ENCODE measurements around the gene PCSK5.

DNA sequence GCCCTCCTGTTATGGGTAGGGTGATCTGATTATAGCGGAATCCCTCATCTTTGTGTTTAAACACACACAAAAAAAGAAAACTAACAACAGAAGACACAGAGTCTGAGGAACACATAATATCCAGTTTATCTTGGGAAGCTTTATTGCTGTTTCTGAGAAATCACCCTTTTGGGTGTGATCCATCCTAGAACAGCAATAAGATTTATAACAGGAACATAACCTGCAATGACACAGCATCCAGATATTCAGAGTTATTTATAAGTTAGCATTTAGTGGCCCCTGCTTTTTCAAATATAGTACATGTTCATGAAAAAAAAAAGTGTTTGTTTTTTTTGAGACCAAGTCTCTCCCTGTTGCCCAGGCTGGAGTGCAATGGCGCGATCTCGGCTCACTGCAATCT lies 423.8 kb downstream of the PCSK5 start:
- TF ChIP-seq POLR2A (IDR thresholded peaks at IDR 0.05; ENCODE audit: borderline replicate concordance, extremely low read depth, insufficient read depth, insufficient read length) (no peak), POLR2AphosphoS5 (IDR thresholded peaks at IDR 0.05; ENCODE audit: low read depth, low read length) (no peak), ZFX (IDR thresholded peaks at IDR 0.05) (no peak), EZH2 (IDR thresholded peaks at IDR 0.05) (no peak), RAD21 (IDR thresholded peaks at IDR 0.05; ENCODE audit: low read depth) (no peak), EZH2phosphoT487 (IDR thresholded peaks at IDR 0.05; ENCODE audit: borderline replicate concordance) (no peak), SIN3A (IDR thresholded peaks at IDR 0.05; ENCODE audit: low read depth) (no peak), YY1 (IDR thresholded peaks at IDR 0.05; ENCODE audit: extremely low read depth, insufficient replicate concordance, low read depth, low read length) (no peak), EGR1 (IDR thresholded peaks at IDR 0.05; ENCODE audit: low read depth) (no peak), ZNF274 (IDR thresholded peaks at IDR 0.05; ENCODE audit: low read depth, low read length) (no peak)
- TF ChIP-seq, protein P1, sequence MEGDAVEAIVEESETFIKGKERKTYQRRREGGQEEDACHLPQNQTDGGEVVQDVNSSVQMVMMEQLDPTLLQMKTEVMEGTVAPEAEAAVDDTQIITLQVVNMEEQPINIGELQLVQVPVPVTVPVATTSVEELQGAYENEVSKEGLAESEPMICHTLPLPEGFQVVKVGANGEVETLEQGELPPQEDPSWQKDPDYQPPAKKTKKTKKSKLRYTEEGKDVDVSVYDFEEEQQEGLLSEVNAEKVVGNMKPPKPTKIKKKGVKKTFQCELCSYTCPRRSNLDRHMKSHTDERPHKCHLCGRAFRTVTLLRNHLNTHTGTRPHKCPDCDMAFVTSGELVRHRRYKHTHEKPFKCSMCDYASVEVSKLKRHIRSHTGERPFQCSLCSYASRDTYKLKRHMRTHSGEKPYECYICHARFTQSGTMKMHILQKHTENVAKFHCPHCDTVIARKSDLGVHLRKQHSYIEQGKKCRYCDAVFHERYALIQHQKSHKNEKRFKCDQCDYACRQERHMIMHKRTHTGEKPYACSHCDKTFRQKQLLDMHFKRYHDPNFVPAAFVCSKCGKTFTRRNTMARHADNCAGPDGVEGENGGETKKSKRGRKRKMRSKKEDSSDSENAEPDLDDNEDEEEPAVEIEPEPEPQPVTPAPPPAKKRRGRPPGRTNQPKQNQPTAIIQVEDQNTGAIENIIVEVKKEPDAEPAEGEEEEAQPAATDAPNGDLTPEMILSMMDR (IDR thresholded peaks at IDR 0.05 in 2 of 3, conservative IDR thresholded peaks at IDR 0.05 in 1 of 3; ENCODE audit: borderline replicate concordance in 1 of 3, insufficient read depth in 1 of 3, low read depth in 2 of 3, low read length in 2 of 3), result no peak
- TF ChIP-seq, protein P2, sequence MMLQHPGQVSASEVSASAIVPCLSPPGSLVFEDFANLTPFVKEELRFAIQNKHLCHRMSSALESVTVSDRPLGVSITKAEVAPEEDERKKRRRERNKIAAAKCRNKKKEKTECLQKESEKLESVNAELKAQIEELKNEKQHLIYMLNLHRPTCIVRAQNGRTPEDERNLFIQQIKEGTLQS (IDR thresholded peaks at IDR 0.05), result no peak
- TF ChIP-seq, protein P3, sequence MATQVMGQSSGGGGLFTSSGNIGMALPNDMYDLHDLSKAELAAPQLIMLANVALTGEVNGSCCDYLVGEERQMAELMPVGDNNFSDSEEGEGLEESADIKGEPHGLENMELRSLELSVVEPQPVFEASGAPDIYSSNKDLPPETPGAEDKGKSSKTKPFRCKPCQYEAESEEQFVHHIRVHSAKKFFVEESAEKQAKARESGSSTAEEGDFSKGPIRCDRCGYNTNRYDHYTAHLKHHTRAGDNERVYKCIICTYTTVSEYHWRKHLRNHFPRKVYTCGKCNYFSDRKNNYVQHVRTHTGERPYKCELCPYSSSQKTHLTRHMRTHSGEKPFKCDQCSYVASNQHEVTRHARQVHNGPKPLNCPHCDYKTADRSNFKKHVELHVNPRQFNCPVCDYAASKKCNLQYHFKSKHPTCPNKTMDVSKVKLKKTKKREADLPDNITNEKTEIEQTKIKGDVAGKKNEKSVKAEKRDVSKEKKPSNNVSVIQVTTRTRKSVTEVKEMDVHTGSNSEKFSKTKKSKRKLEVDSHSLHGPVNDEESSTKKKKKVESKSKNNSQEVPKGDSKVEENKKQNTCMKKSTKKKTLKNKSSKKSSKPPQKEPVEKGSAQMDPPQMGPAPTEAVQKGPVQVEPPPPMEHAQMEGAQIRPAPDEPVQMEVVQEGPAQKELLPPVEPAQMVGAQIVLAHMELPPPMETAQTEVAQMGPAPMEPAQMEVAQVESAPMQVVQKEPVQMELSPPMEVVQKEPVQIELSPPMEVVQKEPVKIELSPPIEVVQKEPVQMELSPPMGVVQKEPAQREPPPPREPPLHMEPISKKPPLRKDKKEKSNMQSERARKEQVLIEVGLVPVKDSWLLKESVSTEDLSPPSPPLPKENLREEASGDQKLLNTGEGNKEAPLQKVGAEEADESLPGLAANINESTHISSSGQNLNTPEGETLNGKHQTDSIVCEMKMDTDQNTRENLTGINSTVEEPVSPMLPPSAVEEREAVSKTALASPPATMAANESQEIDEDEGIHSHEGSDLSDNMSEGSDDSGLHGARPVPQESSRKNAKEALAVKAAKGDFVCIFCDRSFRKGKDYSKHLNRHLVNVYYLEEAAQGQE (IDR thresholded peaks at IDR 0.05; ENCODE audit: low read depth), result no peak
